Parathyroid adenoma (tissue), 2 donors: ENCODE results near the gene FAM83C.

Experiments
- H2AFZ ChIP-seq: fragments of 300-600 bp; sonication (generic); one replicate; pipeline ENCODE4 v1.7.0; 2017; ENCODE audit warnings: antibody characterized with exemption, mild to moderate bottlenecking
- H3K27ac ChIP-seq: fragments of 300-600 bp; sonication (generic); one replicate; pipeline ENCODE4 v1.7.0; 2017
- H3K27me3 ChIP-seq: fragments of 300-600 bp; sonication (generic); one replicate; pipeline ENCODE4 v1.7.0; 2017; ENCODE audit warnings: low read length; ENCODE audit not compliant: control insufficient read depth, insufficient read depth
- H3K36me3 ChIP-seq: fragments of 300-600 bp; sonication (generic); one replicate; pipeline ENCODE4 v1.7.0; 2017; ENCODE audit warnings: low read length; ENCODE audit not compliant: control insufficient read depth, insufficient read depth
- H3K4me1 ChIP-seq: fragments of 300-600 bp; sonication (generic); one replicate; pipeline ENCODE4 v1.7.0; 2017; ENCODE audit warnings: control low read depth
- H3K4me2 ChIP-seq: fragments of 300-600 bp; sonication (generic); one replicate; pipeline ENCODE4 v1.7.0; 2017; ENCODE audit warnings: low read length
- H3K4me3 ChIP-seq: fragments of 300-600 bp; sonication (generic); one replicate; pipeline ENCODE4 v1.7.0; 2017; ENCODE audit warnings: low read depth, low read length
- H3K79me2 ChIP-seq: fragments of 300-600 bp; sonication (generic); one replicate; pipeline ENCODE4 v1.7.0; 2017; ENCODE audit warnings: control low read depth
- H3K9ac ChIP-seq: fragments of 300-600 bp; sonication (generic); one replicate; pipeline ENCODE4 v1.7.0; 2017; ENCODE audit warnings: mild to moderate bottlenecking
- H3K9me3 ChIP-seq: fragments of 300-600 bp; sonication (generic); one replicate; pipeline ENCODE4 v1.7.0; 2017; ENCODE audit warnings: low read length; ENCODE audit not compliant: control insufficient read depth
- TF ChIP-seq, protein P1 (sequence below): fragments of 300-600 bp; sonication (generic); IDR thresholded peaks from one replicate; pipeline ENCODE4 v1.7.0; 2017; ENCODE audit warnings: antibody characterized with exemption, mild to moderate bottlenecking
- donor health status: primary hyperparathyroidism.

Gene FAM83C

GRCh38 chr20:35303735-35304491, 11.7 kb upstream of the FAM83C start:
- H3K9me3 ChIP-seq, result no peaks in the 10 kb centered on the region
- H3K79me2 ChIP-seq, result no peaks in the 10 kb centered on the region
- TF ChIP-seq, protein P1, sequence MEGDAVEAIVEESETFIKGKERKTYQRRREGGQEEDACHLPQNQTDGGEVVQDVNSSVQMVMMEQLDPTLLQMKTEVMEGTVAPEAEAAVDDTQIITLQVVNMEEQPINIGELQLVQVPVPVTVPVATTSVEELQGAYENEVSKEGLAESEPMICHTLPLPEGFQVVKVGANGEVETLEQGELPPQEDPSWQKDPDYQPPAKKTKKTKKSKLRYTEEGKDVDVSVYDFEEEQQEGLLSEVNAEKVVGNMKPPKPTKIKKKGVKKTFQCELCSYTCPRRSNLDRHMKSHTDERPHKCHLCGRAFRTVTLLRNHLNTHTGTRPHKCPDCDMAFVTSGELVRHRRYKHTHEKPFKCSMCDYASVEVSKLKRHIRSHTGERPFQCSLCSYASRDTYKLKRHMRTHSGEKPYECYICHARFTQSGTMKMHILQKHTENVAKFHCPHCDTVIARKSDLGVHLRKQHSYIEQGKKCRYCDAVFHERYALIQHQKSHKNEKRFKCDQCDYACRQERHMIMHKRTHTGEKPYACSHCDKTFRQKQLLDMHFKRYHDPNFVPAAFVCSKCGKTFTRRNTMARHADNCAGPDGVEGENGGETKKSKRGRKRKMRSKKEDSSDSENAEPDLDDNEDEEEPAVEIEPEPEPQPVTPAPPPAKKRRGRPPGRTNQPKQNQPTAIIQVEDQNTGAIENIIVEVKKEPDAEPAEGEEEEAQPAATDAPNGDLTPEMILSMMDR, result peak; percentile 92
- no peaks in the 10 kb centered on the region for H3K4me1 ChIP-seq
- H3K4me2 ChIP-seq, result no peak overlapping the region
- H3K27ac ChIP-seq, result no peak overlapping the region
- no peak overlapping the region for H3K4me3 ChIP-seq
- no peak overlapping the region for H3K9ac ChIP-seq
- peak overlapping the region; percentile 4 for H2AFZ ChIP-seq
- H3K27me3 ChIP-seq, result no peaks in the 10 kb centered on the region
- H3K36me3 ChIP-seq, result no peaks in the 10 kb centered on the region

- H3K9ac ChIP-seq, result no peak overlapping the region
- no peak overlapping the region for H3K27ac ChIP-seq
- no peak overlapping the region for H3K4me3 ChIP-seq
- TF ChIP-seq, protein P1, result no peak
- no peaks in the 10 kb centered on the region for H3K9me3 ChIP-seq
- H3K36me3 ChIP-seq, result no peaks in the 10 kb centered on the region
- no peak overlapping the region for H3K4me2 ChIP-seq
- H2AFZ ChIP-seq, result no peak overlapping the region
- no peaks in the 10 kb centered on the region for H3K79me2 ChIP-seq
- no peaks in the 10 kb centered on the region for H3K27me3 ChIP-seq
- H3K4me1 ChIP-seq, result no peaks in the 10 kb centered on the region
These were observed 11.1 kb upstream of the FAM83C start for GRCh38 chr20:35303382-35303734.

DNA sequence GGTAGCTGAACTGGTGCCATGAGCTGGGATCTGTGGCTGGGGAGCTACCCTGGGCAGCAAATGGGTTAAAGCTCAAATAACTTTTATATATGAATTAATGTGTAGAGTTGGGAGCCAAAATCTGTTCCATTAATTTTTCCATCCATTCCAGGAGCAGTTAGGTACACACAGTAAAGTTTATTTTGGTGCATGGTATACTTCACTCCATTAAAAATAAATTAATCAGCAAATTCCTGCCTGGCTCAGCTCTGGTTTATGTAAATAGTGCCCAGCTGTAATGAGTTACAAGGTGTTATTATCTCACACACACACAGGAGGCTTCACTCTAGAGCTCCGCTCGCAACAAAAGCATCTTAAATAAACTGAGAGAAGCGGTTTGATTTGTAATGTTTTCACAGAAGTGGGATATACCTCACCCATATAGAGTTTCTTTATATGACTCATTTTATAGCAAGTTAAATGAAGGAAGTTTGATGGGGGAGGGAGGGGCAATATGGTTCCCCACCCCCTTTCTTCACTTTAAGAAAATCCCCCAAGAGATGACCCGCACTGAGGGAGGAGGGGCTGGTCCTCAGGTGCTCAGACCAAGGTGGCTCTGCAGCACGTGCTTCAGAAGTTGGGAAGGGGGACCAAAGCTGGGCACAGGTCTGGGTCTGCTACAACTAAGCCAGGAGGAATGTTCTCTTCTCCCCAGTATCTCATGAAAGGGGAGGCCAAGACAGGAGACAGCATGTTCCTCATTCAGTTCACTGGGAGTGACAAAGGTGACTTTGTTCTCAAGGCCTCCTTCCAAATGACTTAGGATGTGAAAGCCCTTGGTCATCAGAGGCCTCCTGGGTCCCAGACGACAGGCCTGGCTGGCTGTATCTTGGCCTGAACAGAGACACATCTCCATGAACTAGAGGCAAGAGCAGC, 10.5 kb upstream of the FAM83C start:
- H3K4me3 ChIP-seq, result no peak overlapping the region
- H3K36me3 ChIP-seq, result no peaks in the 10 kb centered on the region
- TF ChIP-seq, protein P1, result no peak
- no peaks in the 10 kb centered on the region for H3K4me1 ChIP-seq
- no peaks in the 10 kb centered on the region for H3K79me2 ChIP-seq
- H3K4me2 ChIP-seq, result no peak overlapping the region
- no peak overlapping the region for H3K9ac ChIP-seq
- no peaks in the 10 kb centered on the region for H3K27me3 ChIP-seq
- H3K9me3 ChIP-seq, result no peaks in the 10 kb centered on the region
- H2AFZ ChIP-seq, result no peak overlapping the region
- H3K27ac ChIP-seq, result no peak overlapping the region

DNA sequence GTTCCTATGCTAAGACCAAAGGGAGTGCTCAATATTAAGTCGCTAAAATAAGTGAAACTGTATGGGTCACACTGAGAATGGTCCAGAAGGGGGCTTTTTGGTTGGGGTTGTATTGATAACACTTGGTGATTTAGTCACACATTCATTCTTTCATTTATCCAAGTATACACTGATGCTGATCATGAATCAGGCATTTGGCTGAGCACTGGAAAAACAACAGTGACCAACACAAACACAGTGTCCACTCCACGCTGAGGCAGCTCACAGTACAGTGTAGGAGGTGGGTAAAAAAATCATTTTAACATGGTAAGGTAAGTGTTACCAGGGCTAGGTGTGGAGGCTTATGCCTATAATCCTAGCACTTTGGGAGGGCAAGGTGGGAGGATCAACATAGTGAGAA, 9.2 kb upstream of the FAM83C start:
- Histone ChIP-seq H3K4me2 (no peak overlapping the region), H3K27ac (no peak overlapping the region), H3K9me3 (no peaks in the 10 kb centered on the region), H3K4me1 (no peaks in the 10 kb centered on the region), H3K79me2 (no peaks in the 10 kb centered on the region), H3K36me3 (no peaks in the 10 kb centered on the region), H3K27me3 (no peaks in the 10 kb centered on the region), H3K9ac (no peak overlapping the region), H2AFZ (no peak overlapping the region), H3K4me3 (no peak overlapping the region)
- TF ChIP-seq, protein P1, result no peak
